Psoas muscle (tissue), 8 donors: ENCODE data around the gene SLC12A8. TPM values are rescaled to one million over a fixed set of nuclear protein-coding genes. Genes with fewer than 3 reads are reported as not detected.

Experiments used
- ATAC-seq, 4 donors: fragments of 200-7000 bp; cut with Tn5 transposase; one replicate each; pipeline ENCODE4 v1.9.1; 2020; ENCODE audit warnings: moderate library complexity in 3 of 4, mild to moderate bottlenecking in 2 of 4
- DNase-seq, 2 donors: peaks; one replicate each; pipeline ENCODE4 v3.0.0-alpha.2; 2020
- H3K27ac ChIP-seq: fragments of 200-600 bp; one replicate; pipeline ENCODE4 v1.8.0; 2022
- H3K27me3 ChIP-seq, 3 donors: fragments of 200-600 bp in 1 of 3; one replicate each; pipeline versions ENCODE4 v1.6.1 to v1.8.0; 2013 to 2022; ENCODE audit warnings: low read length in 2 of 3, mild to moderate bottlenecking in 2 of 3, moderate library complexity in 1 of 3; ENCODE audit not compliant: insufficient read depth in 3 of 3
- H3K36me3 ChIP-seq, 2 donors: fragments of 200-600 bp in 1 of 2; one replicate each; pipeline versions ENCODE4 v1.6.1 to v1.8.0; 2013 to 2022; ENCODE audit warnings: low read depth in 1 of 2, mild to moderate bottlenecking in 1 of 2, moderate library complexity in 1 of 2; ENCODE audit not compliant: insufficient read depth in 1 of 2
- H3K4me1 ChIP-seq: fragments of 200-600 bp; one replicate; pipeline ENCODE4 v1.8.0; 2022
- H3K4me3 ChIP-seq: fragments of 200-600 bp; one replicate; pipeline ENCODE4 v1.8.0; 2022; ENCODE audit warnings: mild to moderate bottlenecking
- H3K9me3 ChIP-seq: fragments of 200-600 bp; one replicate; pipeline ENCODE4 v1.8.0; 2022
- CTCF ChIP-seq: fragments of 200-600 bp; IDR thresholded peaks from one replicate; pipeline ENCODE4 v1.8.0; 2022; ENCODE audit warnings: antibody characterized with exemption
- WGBS, 3 donors: extraction: QIAGEN DNeasy Blood & Tissue Kit; methylation state at CpG; one replicate each; pipeline versions ENCODE4 v1.1.6 to v1.1.7; 2013; 5-methylcytosine and 5-hydroxymethylcytosine counted together
- intact Hi-C, 2 donors: fragments of 100-400 bp; cut with DNase I; formaldehyde crosslinking; loops; one replicate each; pipeline versions ENCODE4 v1.11.0 to v1.14.2; 2022
- polyA plus RNA-seq, 3 donors: library from polyadenylated mRNA; stranded (reverse); fragments of 200-250 nt; gene quantifications; one replicate each; pipeline ENCODE4 v1.2.3, GENCODE V29; 2013
- total RNA-seq, 4 donors: library from RNA; stranded (reverse); fragmentation: NEBNext Ultra II Directional in 2 of 4; extraction: Animal tissue kit (Norgen Biotek cat#: 25700) in 2 of 4; gene quantifications; one replicate each; pipeline versions ENCODE4 v1.2.1 to v1.2.4, GENCODE V29; 2021 to 2023
- donor health status: healthy with polysubstance abuse.
- donor health status: DM: no; HTN: no; CAD: no; lungs with moderate emphysema.
- donor health status: Bipolar disorder and iron deficiency.
- donor health status: healthy.
- donor health status: DM: yes; HTN: yes; CAD: no.
- donor health status: DM: no; HTN: no; CAD: no.
- donor health status: DM: no; HTN: no; CAD: no.
- donor health status: DM: yes; HTN: yes; CAD: no.

SLC12A8 gene
- total and polyA plus RNA-seq, 7 donors = 0.06 to 0.93 (median 0.33) TPM; not detected in 1

GRCh38 chr3:125033616-125034015 lies 178.9 kb downstream of the SLC12A8 start:
- Histone ChIP-seq H3K4me1 (peaks cover 16% of the 10 kb centered on the region), H3K27ac (no peak overlapping the region), H3K9me3 (no peaks in the 10 kb centered on the region), H3K36me3 (no peaks in the 10 kb centered on the region), H3K27me3 (no peaks in the 10 kb centered on the region), H3K4me3 (no peak overlapping the region)
- DNase-seq (no peak), ATAC-seq (no peak)
- intact Hi-C loops = no loop called here
- WGBS, 3 donors = 83 to 90% (median 86%) methylated on average over 14 of the region's 14 CpGs
- no peak for TF ChIP-seq CTCF

GRCh38 chr3:125033135-125033534 lies 179.4 kb downstream of the SLC12A8 start:
- H3K4me1 ChIP-seq = peaks cover 15% of the 10 kb centered on the region
- ATAC-seq = peak in 2 of 4 donors; percentile 27 to 51

DNA sequence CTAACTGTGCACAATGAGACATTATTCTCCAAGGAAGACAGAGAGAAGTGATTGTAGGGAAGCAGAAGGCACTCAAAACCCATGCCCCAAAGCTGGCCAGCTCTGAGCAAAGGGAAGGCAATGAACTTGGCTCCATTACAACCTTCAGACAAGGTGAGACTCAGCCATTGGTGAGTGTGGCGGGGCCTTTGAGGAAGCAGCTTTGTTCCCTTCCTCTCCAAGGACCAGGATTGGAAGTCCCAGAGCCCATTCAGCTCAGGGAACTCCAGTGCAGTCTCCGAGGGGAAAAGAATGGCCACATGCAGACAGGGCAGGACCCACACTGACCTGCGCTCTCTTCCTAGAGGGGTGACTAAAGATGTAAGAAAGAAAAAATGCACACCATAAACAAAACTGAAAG lies 179.9 kb downstream of the SLC12A8 start:
- TF ChIP-seq CTCF = no peak
- no peaks in the 10 kb centered on the region for H3K27me3 ChIP-seq
- DNase-seq (no peak), ATAC-seq (peak in 1 of 4 donors; percentile 20)
- H3K4me3 ChIP-seq = no peak overlapping the region
- no peaks in the 10 kb centered on the region for H3K9me3 ChIP-seq
- no peak overlapping the region for H3K27ac ChIP-seq
- intact Hi-C loops = no loop called here
- peaks cover 15% of the 10 kb centered on the region for H3K4me1 ChIP-seq
- H3K36me3 ChIP-seq = peaks cover 0 to 5% of the 10 kb centered on the region in 2 donors
- WGBS, 3 donors = 54 to 65% (median 63%) methylated on average over 3 of the region's 3 CpGs

More at GRCh38 chr3:125033135-125033534, 179.4 kb downstream of the SLC12A8 start:
- 20 to 28% (median 25%) methylated on average over 5 of the region's 5 CpGs for WGBS, 3 donors
- DNase-seq = no peak
- TF ChIP-seq CTCF = no peak
- intact Hi-C loops = no loop called here
- Histone ChIP-seq H3K4me3 (no peak overlapping the region), H3K9me3 (no peaks in the 10 kb centered on the region), H3K27me3 (no peaks in the 10 kb centered on the region), H3K36me3 (peaks cover 0 to under 1% of the 10 kb centered on the region in 2 donors), H3K27ac (no peak overlapping the region)

Other genes starting within 250 kb of the SLC12A8 start
- gene HEG1, start 156.8 kb downstream of the SLC12A8 start, total RNA-seq = 10 to 100 TPM; 11.7 to 38.7 (median 17.5) TPM
- gene HEG1, start 156.8 kb downstream of the SLC12A8 start, polyA plus RNA-seq = 1 to 10 TPM; 3.2 to 6.4 (median 4.5) TPM
- 10 to 100 TPM; 22.7 to 29.8 (median 27.8) TPM for gene ZNF148, start 162.6 kb upstream of the SLC12A8 start, total RNA-seq
- gene ZNF148, start 162.6 kb upstream of the SLC12A8 start, polyA plus RNA-seq = 10 to 100 TPM in 1 of 3 donors, 1 to 10 TPM in 2; 3.5 to 13.8 (median 3.7) TPM